ENCODE results near the gene TCTA. TPM values are rescaled to one million over a fixed set of nuclear protein-coding genes. Genes with fewer than 3 reads are reported as not detected.
A peak's percentile ranks its signal among the peaks of the same experiment; 100 is the strongest.

TCTA gene
- polyA plus RNA-seq, 3 donors, result 22.4 to 35.5 (median 26.7) TPM

- Mint-ChIP-seq H3K9me3 (no peaks in the 10 kb centered on the region), H3K36me3 (peaks cover 80 to 97% of the 10 kb centered on the region in 2 donors), H3K27ac (peak overlapping the region in 4 of 7 donors; percentile 17 to 78 (median 35)), H3K27me3 (ENCODE audit: low read depth in 3 of 3) (no peaks in the 10 kb centered on the region), H3K4me3 (no peak overlapping the region), H3K4me1 (peaks cover 30% of the 10 kb centered on the region)
- TF ChIP-seq, protein P1, sequence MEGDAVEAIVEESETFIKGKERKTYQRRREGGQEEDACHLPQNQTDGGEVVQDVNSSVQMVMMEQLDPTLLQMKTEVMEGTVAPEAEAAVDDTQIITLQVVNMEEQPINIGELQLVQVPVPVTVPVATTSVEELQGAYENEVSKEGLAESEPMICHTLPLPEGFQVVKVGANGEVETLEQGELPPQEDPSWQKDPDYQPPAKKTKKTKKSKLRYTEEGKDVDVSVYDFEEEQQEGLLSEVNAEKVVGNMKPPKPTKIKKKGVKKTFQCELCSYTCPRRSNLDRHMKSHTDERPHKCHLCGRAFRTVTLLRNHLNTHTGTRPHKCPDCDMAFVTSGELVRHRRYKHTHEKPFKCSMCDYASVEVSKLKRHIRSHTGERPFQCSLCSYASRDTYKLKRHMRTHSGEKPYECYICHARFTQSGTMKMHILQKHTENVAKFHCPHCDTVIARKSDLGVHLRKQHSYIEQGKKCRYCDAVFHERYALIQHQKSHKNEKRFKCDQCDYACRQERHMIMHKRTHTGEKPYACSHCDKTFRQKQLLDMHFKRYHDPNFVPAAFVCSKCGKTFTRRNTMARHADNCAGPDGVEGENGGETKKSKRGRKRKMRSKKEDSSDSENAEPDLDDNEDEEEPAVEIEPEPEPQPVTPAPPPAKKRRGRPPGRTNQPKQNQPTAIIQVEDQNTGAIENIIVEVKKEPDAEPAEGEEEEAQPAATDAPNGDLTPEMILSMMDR (IDR thresholded peaks at IDR 0.05), result no peak
- H4K20me1 ChIP-seq (ENCODE audit: insufficient read depth, low read length), result peaks cover 100% of the 10 kb centered on the region
- H3K27ac ChIP-seq (ENCODE audit: low read depth in 1 of 2, low read length in 2 of 2), result peak overlapping the region in 1 of 2 donors; percentile 65
- H3K4me1 ChIP-seq (ENCODE audit: control insufficient read depth in 1 of 2, insufficient read depth in 2 of 2, low read length in 2 of 2), result peaks cover 16 to 30% of the 10 kb centered on the region in 2 donors
- H3K9ac ChIP-seq (ENCODE audit: insufficient read depth, low read length, poor library complexity, severe bottlenecking), result no peak overlapping the region
- no peak for DNase-seq
- intact Hi-C loops (cut with micrococcal nuclease), result loop anchor here in 1 of 2 donors (5.0 kb wide), 1 partner anchor 33 kb away; no protein-coding TSS in a partner anchor
- H3K36me3 ChIP-seq (replicated peaks in 1 of 2; ENCODE audit: control insufficient read depth in 1 of 2, insufficient read depth in 2 of 2, low read length in 2 of 2), result peaks cover 63 to 93% of the 10 kb centered on the region in 2 donors
- H3K9me3 ChIP-seq (replicated peaks in 1 of 2; ENCODE audit: control insufficient read depth in 1 of 2, insufficient read depth in 1 of 2, low read length in 2 of 2), result no peaks in the 10 kb centered on the region
- H3K79me2 ChIP-seq (ENCODE audit: insufficient read depth, low read length), result peaks cover 99% of the 10 kb centered on the region
- no peaks in the 10 kb centered on the region for H3K27me3 ChIP-seq (ENCODE audit: control insufficient read depth in 2 of 2, insufficient read depth in 2 of 2, low read length in 2 of 2)
- no peak overlapping the region for H2AFZ ChIP-seq (ENCODE audit: insufficient read depth, low read depth, low read length, poor library complexity, severe bottlenecking)
- H3K4me3 ChIP-seq (replicated peaks in 1 of 3; ENCODE audit: low read depth in 2 of 3, low read length in 3 of 3), result no peak overlapping the region
- H3K4me2 ChIP-seq (replicated peaks; ENCODE audit: extremely low read depth, low read length, poor library complexity, severe bottlenecking), result no peak overlapping the region
- WGBS (ENCODE audit: insufficient coverage), result 92% methylated on average over 4 of the region's 6 CpGs
Observed at GRCh38 chr3:49370585-49371290, 41.5 kb upstream of the TCTA start.

DNA sequence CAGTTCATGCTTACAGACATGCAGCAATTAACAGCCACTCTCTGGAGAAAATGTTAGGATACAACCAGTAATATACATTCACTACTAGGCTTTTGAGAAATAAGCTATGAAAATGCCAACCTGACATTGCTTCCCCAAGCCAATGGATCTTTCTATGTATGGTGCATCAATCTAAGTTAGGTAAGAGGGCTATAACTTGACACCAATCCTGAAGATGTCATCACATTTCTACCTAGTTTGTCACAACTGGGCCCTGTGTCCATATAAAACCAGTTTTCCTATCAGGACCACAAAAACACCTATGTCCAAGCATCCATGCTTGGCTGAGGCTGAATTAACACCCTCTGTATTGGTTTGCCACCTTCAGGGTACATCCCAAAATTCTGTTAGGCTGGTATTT, 40.3 kb upstream of the TCTA start:
- H4K20me1 ChIP-seq (ENCODE audit: insufficient read depth, low read length), result peaks cover 100% of the 10 kb centered on the region
- H3K4me1 ChIP-seq (ENCODE audit: control insufficient read depth in 1 of 2, insufficient read depth in 2 of 2, low read length in 2 of 2), result peaks cover 16 to 34% of the 10 kb centered on the region in 2 donors
- no peak overlapping the region for H3K4me3 Mint-ChIP-seq
- no peaks in the 10 kb centered on the region for H3K9me3 Mint-ChIP-seq
- peaks cover 57 to 84% of the 10 kb centered on the region in 2 donors for H3K36me3 ChIP-seq (replicated peaks in 1 of 2; ENCODE audit: control insufficient read depth in 1 of 2, insufficient read depth in 2 of 2, low read length in 2 of 2)
- no peaks in the 10 kb centered on the region for H3K9me3 ChIP-seq (replicated peaks in 1 of 2; ENCODE audit: control insufficient read depth in 1 of 2, insufficient read depth in 1 of 2, low read length in 2 of 2)
- H3K79me2 ChIP-seq (ENCODE audit: insufficient read depth, low read length), result peaks cover 99% of the 10 kb centered on the region
- H3K27ac ChIP-seq (ENCODE audit: low read depth in 1 of 2, low read length in 2 of 2), result peak overlapping the region in 1 of 2 donors; percentile 46
- no peaks in the 10 kb centered on the region for H3K27me3 ChIP-seq (ENCODE audit: control insufficient read depth in 2 of 2, insufficient read depth in 2 of 2, low read length in 2 of 2)
- peaks cover 67 to 88% of the 10 kb centered on the region in 2 donors for H3K36me3 Mint-ChIP-seq
- peaks cover 35% of the 10 kb centered on the region for H3K4me1 Mint-ChIP-seq
- no peak overlapping the region for H3K4me3 ChIP-seq (replicated peaks in 1 of 3; ENCODE audit: low read depth in 2 of 3, low read length in 3 of 3)
- no peak for DNase-seq
- TF ChIP-seq, protein P1 (IDR thresholded peaks at IDR 0.05), result no peak
- no peaks in the 10 kb centered on the region for H3K27me3 Mint-ChIP-seq (ENCODE audit: low read depth in 3 of 3)
- no peak overlapping the region for H2AFZ ChIP-seq (ENCODE audit: insufficient read depth, low read depth, low read length, poor library complexity, severe bottlenecking)
- H3K27ac Mint-ChIP-seq, result no peak overlapping the region
- no peak overlapping the region for H3K9ac ChIP-seq (ENCODE audit: insufficient read depth, low read length, poor library complexity, severe bottlenecking)
- intact Hi-C loops (cut with micrococcal nuclease), result loop anchor here in 1 of 2 donors (5.0 kb wide), 1 partner anchor 35 kb away; no protein-coding TSS in a partner anchor
- H3K4me2 ChIP-seq (replicated peaks; ENCODE audit: extremely low read depth, low read length, poor library complexity, severe bottlenecking), result no peak overlapping the region

Measured in CD14-positive monocyte (primary cell).